ENCODE data around the gene ITK. TPM values are rescaled to one million over a fixed set of nuclear protein-coding genes. Genes with fewer than 3 reads are reported as not detected.
A peak's percentile ranks its signal among the peaks of the same experiment; 100 is the strongest.

ITK gene
- total and polyA plus RNA-seq, 2 of the 8 experiments (the other 6 are each of a cell fraction or from before 2014, with no cell fraction given), result 0.05 TPM; not detected in 1

- Histone ChIP-seq H2AK5ac (ENCODE audit: low read depth, low read length) (no peak overlapping the region), H3K4ac (replicated peaks; ENCODE audit: insufficient read length, low read depth, low read length) (no peak overlapping the region), H3K23ac (ENCODE audit: insufficient read length) (no peak overlapping the region), H3K56ac (replicated peaks; ENCODE audit: insufficient read length, low read depth, low read length) (no peak overlapping the region), H3K18ac (ENCODE audit: extremely low read depth, low read length) (peak overlapping the region; percentile 65; the same call in 1 of the 2 replicates), H3K4me2 (ENCODE audit: insufficient read depth in 1 of 2, low read depth in 2 of 2, low read length in 2 of 2) (peak overlapping the region; percentile 80 to 83), H3K79me2 (ENCODE audit: control insufficient read depth in 1 of 2, insufficient read depth in 2 of 2, low read length in 2 of 2) (peaks cover 0 to 39% of the 10 kb centered on the region in 2 experiments; a peak in 2 of 4 replicates), H3K4me3 (ENCODE audit: extremely low read depth in 1 of 4, insufficient read depth in 2 of 4, low read depth in 3 of 4, low read length in 4 of 4) (peak overlapping the region; percentile 59 to 82 (median 68)), H3K27ac (ENCODE audit: low read depth, low read length) (peak overlapping the region; percentile 7; the same call in 1 of the 2 replicates), H2BK15ac (ENCODE audit: low read length) (no peak overlapping the region), H3K9me3 (ENCODE audit: insufficient read depth in 2 of 2, low read depth in 1 of 2, low read length in 1 of 2) (no peaks in the 10 kb centered on the region), H4K5ac (ENCODE audit: insufficient read length, low read depth, low read length) (no peak overlapping the region), H3K4me1 (replicated peaks in 1 of 4; ENCODE audit: control insufficient read depth in 3 of 4, insufficient read depth in 4 of 4, low read length in 3 of 4) (peaks cover 8 to 19% (median 13%) of the 10 kb centered on the region in 4 experiments), H3K36me3 (ENCODE audit: control insufficient read depth in 2 of 4, insufficient read depth in 4 of 4, low read length in 3 of 4) (no peaks in the 10 kb centered on the region), H3K9ac (replicated peaks in 1 of 4; ENCODE audit: extremely low read depth in 1 of 4, low read depth in 3 of 4, low read length in 3 of 4) (peak overlapping the region; percentile 24 to 70 (median 48); a peak in 5 of 7 replicates), H4K20me1 (replicated peaks in 1 of 2; ENCODE audit: control insufficient read depth in 1 of 2, insufficient read depth in 2 of 2, low read length in 2 of 2) (peaks cover 3 to 10% of the 10 kb centered on the region in 2 experiments), H2AFZ (ENCODE audit: low read length) (no peak overlapping the region), H4K8ac (ENCODE audit: extremely low read depth, insufficient read depth, low read length) (no peak overlapping the region), H4K91ac (replicated peaks; ENCODE audit: insufficient read length, low read length) (no peak overlapping the region), H2BK5ac (ENCODE audit: low read depth, low read length) (no peak overlapping the region; the same call in 1 of the 2 replicates), H2BK20ac (ENCODE audit: low read length) (no peak overlapping the region), H2BK120ac (replicated peaks; ENCODE audit: low read depth, low read length) (no peak overlapping the region), H2BK12ac (ENCODE audit: low read depth, low read length) (no peak overlapping the region), H3K14ac (ENCODE audit: insufficient read length) (no peak overlapping the region), H3K79me1 (ENCODE audit: low read depth, low read length) (peaks cover 10% of the 10 kb centered on the region), H3K23me2 (ENCODE audit: low read depth, low read length) (peaks cover 11% of the 10 kb centered on the region; the same call in 1 of the 2 replicates), H3K27me3 (replicated peaks in 1 of 4; ENCODE audit: control insufficient read depth in 3 of 4, extremely low read depth in 1 of 4, insufficient read depth in 3 of 4, low read length in 3 of 4) (no peaks in the 10 kb centered on the region; a peak in 2 of 7 replicates)
- 7% methylated on average over 20 of the region's 62 CpGs; no CpG with 5 or more reads in 1 of the 2 experiments for WGBS, 2 experiments (ENCODE audit: extremely low coverage in 1 of 2, insufficient coverage in 1 of 2, insufficient read length in 1 of 2, insufficient replicate concordance in 2 of 2, low coverage in 1 of 2, low lambda C conversion rate in 2 of 2, missing lambda C conversion rate in 1 of 2)
- ChIA-PET POLR2A (ENCODE audit: partially characterized antibody) (interaction anchor here (0.6 to 1.5 kb wide), 4 partner anchors 9 to 43 kb away, joined by 3 to 4 read pairs (median 3); no protein-coding TSS in a partner anchor), CTCF (ENCODE audit: partially characterized antibody) (interaction anchor here (1.2 to 6.5 kb wide), 5 partner anchors 14 to 117 kb away, joined by 3 to 84 read pairs (median 11); no protein-coding TSS in a partner anchor)
- FAIRE-seq, result no peak
- DNase-seq (ENCODE audit: low read depth in 1 of 2, low spot score in 2 of 2), result peak in 1 of 2 experiments; percentile 78
- peak; percentile 18 for TF ChIP-seq KDM4A (IDR thresholded peaks at IDR 0.05; ENCODE audit: low read depth, low read length, severe bottlenecking)
- no peak for TF ChIP-seq POLR2AphosphoS5 (IDR thresholded peaks at IDR 0.05; ENCODE audit: low read depth, low read length)
- TF ChIP-seq CTCF (IDR thresholded peaks at IDR 0.05; ENCODE audit: control extremely low read depth in 1 of 3, insufficient read depth in 1 of 3, low read depth in 1 of 3, low read length in 3 of 3), result no peak
- no peak for TF ChIP-seq ASH2L (IDR thresholded peaks at IDR 0.05; ENCODE audit: low read length)
- TF ChIP-seq CTBP2 (IDR thresholded peaks at IDR 0.05; ENCODE audit: borderline replicate concordance, insufficient read depth, insufficient read length, low read length), result peak; percentile 76
- no peak for TF ChIP-seq YY1 (IDR thresholded peaks at IDR 0.05; ENCODE audit: low read depth, low read length)
- TF ChIP-seq POLR2A (IDR thresholded peaks at IDR 0.05; ENCODE audit: control extremely low read depth in 1 of 2, low read depth in 2 of 2, low read length in 2 of 2), result no peak
- peak; percentile 40 for TF ChIP-seq PHF8 (conservative IDR thresholded peaks at IDR 0.05; ENCODE audit: low read depth, low read length)
- TF ChIP-seq KDM1A (IDR thresholded peaks at IDR 0.05; ENCODE audit: borderline replicate concordance, low read length), result no peak
These were observed 85.8 kb downstream of the ITK start for GRCh38 chr5:157266286-157267007.

All from H1 (cell line).